ENCODE results near the gene ODAD4.

ODAD4 gene

DNA sequence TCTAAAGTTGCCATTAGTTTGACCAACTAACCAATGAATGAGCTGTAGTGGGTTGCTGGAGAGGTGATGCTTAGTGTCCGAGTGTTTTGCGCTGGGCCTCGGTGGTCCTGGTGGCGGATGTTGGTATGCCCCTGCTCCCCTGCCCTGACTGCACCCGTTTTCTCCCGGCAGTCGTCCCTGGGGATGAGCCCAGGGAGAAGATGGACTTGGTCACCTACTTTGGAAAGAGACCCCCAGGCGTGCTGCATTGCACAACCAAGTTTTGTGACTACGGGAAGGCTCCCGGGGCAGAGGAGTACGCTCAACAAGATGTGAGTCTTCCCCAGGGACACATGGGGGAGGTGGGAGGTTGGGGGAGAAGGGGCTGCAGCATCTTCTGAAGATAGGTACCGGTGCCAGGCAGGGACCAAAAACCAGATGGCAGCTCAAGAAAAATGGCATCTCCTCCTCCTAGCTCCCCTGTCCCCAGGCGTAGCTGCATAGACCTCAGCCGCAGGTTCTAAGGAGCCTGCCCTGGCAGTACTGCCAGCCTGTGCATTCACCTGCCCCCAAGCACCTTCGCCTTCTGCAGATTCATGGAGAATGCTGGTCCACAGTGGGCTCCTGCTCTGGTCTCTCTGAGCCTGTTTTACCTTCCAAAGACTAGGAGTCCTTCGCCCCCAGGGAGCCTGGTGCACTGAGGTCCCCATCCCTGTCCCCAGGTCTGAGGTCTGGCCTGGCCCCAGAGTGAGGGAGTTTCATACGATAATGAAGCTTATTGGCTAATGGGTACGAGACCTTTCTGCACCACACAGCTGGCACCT, 41.5 kb downstream of the ODAD4 start:
- no peak for DNase-seq (ENCODE audit: low spot score)

DNA sequence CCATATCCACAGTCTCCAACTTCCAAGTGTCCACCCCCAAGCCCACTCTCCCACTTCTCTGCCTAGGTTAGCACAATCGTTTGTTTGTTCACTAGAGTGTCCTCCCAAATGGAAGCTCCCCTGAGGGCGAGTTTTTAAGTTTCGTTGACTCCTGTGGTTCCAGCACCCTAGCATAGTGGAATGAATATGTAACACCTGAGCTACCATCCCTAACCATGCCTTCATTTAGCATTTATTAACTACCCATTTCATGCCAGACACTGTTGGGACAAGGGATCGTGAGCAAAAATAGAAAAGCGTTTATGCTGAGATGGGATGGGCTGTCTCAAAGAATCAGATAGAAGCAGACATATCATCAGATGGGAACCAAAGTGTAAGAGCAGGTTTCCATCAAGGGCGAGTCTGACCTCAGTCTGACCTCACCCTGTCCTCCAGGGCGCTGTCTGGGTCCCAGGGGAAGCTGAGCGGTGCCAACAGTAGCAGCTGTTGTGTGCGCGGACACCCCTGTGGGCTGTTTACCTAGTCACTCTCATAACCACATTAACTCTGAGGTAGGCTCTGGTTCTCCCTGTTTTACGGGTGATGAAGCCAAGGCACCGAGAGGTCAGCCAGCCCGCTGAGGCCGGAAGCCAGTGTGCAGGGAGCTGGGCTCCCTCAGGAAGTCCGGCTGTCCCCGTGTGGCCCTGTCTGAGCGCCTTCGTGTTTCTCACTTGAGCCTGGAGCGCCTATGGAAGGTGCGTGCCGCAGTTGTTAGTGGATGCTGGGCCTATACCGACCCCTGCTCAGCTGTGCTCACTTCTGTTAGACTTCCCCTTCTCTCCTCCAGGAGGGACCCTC, 42.4 kb downstream of the ODAD4 start:
- DNase-seq (ENCODE audit: low spot score) = no peak

DNA sequence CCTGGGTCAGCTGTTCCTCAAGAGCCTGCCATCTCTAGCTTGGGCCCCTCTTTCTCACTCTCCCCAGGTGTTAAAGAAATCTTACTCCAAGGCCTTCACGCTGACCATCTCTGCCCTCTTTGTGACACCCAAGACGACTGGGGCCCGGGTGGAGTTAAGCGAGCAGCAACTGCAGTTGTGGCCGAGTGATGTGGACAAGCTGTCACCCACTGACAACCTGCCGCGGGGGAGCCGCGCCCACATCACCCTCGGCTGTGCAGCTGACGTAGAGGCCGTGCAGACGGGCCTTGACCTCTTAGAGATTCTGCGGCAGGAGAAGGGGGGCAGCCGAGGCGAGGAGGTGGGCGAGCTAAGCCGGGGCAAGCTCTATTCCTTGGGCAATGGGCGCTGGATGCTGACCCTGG, 43.0 kb downstream of the ODAD4 start:
- no peak for DNase-seq (ENCODE audit: low spot score)

DNA sequence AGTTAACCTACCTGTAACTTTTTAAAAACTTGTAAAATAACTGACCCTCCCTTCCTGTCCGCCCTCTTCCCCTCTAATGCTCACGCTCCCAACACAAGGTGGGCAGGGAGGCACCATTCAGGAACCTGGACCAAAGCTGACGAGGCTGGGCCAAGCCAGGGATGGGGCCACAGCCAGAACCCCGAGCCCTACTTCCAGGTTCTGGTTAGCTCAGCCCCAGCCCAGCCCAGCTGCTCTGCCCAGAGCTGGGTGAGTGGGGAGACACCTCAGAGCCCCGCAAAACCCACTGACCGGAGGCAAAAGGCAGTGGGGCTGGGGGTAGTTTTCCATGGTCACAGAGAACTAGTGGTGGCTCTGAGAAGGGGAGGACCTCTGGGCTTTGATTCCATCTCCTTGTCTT, 43.6 kb downstream of the ODAD4 start:
- DNase-seq (ENCODE audit: low spot score) = no peak

DNA sequence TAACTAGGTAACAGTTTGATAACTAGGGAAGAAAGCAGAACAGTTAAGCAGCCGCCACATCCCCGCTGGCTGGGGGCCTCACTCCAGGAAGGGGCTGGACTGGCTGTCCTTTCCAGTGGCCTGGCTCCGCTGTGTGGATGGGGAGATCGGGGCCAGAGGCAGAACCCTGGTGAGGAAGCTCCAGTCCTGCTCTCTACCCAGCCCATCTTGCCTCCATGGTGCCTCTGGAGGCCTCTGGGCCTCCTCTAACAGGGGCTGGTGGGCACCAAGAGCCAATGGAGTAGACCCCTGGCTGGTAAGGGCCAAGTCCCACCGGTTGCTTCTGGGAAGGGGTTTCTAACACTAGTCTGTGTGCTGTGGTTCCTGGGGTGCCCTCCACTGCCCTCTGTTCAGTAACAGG, 44.2 kb downstream of the ODAD4 start:
- DNase-seq (ENCODE audit: low spot score) = no peak

DNA sequence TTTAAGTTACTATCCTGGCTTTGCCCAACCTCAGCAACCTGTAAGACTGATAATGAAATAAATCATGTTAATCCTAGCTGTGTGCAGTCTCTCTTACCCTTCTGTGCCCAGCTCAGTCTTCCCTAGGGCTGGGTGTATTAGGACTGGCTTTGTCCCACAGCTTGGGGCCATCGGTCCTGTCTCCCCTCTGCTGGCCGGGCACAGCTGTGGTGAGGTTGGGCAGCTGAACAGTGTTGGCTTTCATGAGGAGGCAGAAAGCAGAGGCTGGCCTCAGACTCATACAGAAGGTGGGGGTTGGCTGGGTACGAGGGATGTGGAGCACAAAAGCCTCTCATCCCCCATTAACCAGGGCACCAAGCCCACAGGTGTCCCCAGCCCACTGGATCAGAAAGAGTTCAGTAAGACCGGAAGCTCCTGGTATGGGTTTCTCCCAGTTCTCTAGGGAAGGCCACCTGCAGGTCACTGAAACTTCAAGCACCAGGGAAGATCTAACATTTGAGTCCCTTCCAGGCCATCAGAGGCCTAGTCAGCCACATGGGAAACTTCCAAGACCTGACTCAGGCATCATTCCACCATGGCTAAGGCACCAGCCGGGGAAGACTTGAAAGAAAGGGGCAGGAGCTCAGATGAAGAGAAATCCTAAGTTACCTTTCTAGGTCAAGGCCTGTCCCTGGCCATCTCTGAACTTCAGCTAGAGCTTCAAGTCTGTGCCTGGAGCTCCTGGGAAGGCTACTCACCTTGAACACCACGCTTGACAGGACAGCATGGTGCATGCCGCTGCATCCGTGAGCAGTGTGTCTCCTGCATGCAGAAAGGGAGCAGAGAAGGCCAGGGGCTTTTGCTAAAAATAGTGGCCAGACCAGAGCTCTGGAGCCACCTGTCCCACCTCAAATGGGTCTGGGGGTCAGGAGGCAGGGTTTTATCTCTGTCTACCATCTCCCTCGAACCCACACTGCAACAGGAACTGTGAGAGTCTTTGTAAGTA, 45.0 kb downstream of the ODAD4 start:
- no peak for DNase-seq (ENCODE audit: low spot score)

DNA sequence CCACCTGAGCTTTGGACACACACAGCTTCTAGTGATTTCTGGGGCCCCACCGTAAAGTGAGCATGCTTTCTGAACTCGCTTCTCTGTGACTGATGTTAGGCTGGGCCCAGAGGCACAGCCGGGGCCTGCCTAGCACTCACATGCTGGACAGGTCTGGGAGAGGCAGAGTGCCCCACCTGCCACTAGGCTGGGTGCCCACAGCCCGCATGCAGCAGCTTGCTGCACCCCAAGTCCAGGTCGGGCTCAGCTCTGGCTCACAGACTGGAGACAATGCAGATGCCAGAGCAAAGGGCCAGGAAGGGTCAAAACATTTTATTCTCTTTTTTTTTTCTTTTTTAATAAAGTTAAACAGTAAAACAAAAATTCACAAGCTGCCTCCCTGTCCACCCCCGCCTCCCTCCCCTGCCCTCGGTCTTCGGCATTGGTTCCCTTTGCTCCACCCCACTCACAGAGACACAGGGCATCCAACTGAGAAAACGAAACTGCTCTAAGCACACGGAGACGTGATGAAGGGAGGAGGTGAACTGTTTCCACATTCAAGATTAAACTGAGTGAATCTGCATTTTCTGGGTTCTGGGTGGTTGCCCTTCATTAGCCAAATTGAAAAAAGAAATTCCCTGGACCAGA, 45.8 kb downstream of the ODAD4 start:
- no peak for DNase-seq (ENCODE audit: low spot score)

DNA sequence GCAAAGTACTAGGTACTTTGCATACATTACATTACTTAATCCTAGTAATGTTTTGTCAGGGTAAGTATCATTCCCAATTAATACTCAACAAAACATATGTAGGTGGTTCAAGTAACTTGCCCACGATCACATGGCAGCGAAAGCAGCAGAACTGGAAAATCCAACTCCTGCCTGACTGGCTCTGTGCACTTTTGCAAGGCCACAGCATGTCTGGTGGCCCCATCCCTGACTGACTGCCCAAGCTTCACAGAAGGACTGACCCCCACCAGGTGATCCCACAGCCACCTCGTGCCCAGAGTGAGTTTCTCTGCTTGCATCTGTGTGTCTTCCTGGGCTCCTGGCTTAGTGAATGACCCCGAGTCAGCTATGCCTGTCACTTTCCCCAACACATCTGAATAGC, 47.6 kb downstream of the ODAD4 start:
- DNase-seq (ENCODE audit: low spot score) = no peak

DNA sequence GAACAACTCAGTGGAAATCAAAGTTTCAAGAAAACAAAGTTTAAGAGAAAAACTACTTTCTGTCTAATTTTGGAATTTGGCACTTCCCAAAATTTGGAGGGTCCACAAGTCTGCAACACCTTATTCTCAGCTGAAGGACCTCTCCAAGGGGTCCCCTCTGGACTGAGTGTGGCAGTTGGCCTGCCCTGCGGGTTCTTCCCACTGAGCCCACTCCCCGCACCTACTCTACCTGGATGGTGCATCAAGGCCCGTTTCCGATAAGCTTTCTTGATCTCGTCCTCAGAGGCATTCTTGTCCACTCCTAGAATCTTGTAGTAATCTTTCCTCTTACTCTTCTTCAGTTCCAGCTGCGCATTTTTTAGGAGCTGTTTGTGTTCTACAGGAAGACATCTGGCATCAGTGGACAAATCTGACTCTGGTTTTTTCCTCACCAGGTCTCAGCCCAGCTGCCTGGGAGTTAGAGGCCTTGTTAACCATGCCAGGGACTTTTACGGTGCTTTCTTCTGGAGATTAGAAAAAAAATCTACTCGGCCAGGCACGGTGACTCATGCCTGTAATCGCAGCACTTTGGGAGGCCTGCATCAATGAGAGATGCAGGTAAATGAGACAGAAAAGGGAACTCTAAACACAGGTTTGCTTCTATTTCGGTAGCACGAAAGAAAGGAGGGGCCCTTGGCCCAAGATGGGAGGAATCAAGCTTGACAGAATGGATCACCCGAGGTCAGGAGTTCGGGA, 51.8 kb downstream of the ODAD4 start:
- no peak for DNase-seq (ENCODE audit: low spot score)

DNA sequence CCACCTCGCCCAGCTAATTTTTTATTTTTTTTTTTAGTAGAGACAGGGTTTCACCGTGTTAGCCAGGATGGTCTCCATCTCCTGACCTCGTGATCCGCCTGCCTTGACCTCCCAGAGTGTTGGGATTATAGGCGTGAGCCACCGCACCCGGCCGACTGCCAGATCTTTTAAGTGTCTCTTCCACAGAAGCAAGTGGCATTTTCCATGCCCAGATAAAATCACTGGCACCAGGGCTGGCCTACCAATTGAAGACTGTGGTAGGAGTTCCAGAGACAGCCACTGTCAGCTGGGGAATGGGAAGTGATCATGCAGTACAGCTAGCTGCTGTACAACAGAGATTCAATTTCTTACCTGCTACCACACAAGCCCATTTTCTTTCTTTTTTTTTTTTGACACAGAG, 54.0 kb downstream of the ODAD4 start:
- DNase-seq (ENCODE audit: low spot score) = no peak

DNA sequence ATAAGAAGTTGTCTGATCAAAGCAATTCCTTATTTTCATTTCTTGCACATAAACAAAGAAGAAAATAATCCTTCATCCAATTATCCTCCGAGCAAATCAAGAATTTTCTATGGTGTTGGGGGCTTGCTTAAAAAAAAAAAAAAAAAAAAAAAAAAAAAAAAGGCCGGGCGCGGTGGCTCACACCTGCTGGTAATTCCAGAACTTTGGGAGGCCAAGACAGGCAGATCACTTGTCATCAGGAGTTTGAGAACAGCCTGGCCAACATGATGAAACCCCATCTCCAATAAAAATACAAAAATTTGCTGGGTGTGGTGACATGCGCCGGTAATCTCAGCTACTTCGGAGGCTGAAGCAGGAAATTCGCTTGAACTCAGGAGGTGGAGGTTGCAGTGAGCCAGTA, 55.5 kb downstream of the ODAD4 start:
- no peak for DNase-seq (ENCODE audit: low spot score)

DNA sequence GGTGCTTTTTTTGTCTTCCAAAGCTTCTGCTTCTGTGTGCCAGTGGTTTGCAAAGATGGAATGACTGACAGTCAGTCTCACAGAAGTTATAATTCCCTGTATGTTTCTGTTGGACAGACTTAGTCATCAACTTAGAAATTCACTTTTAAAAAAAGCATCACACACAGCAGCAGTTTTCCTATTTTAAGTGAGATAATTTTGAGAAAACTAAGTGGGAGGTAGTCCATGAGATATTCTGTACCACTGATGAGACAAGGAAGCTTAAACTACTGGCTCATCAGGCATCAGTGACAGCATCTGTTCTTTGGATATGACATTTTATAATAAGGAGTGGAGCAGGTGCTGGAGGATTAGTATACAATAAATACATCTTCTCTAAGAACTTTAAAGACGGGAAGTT, 56.2 kb downstream of the ODAD4 start:
- DNase-seq (ENCODE audit: low spot score) = no peak

DNA sequence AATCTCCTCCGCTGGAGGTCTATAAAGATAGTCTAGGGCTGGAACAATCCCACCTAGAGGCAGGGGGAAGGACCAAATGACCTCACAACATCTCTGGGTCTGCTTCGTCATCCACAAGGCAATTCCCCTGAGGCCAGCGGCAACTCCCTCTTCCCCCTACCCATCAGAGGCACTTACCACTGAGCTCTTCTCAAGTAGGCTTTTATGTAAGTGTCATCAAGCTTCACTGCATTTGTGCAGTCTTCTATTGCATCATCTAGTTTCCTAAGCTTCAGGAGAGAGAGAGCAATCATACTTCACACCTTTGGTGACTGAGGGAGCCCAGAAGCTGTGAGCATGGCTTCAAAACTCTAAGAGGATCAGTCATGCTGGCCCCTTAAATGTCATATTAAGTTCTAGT, 57.2 kb downstream of the ODAD4 start:
- DNase-seq (ENCODE audit: low spot score) = no peak

DNA sequence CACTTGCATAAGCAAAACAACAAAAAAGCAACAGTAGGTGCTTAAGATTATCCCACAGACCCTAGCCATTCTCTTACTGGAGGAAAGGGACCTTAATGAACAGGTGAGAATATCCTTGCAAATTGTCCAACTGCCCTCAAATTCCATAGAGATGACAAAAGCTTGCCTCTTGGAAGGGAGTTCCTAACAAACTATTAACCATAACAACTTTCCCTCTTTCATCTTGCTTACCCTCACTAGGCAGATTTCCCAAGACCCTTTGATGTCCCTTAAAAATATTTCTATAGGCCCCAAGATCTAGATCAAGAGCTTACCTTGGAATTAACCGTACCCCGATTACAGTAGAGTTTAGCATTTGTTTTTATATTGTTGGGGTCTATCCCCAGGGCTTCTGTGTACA, 58.0 kb downstream of the ODAD4 start:
- DNase-seq (ENCODE audit: low spot score) = no peak

DNA sequence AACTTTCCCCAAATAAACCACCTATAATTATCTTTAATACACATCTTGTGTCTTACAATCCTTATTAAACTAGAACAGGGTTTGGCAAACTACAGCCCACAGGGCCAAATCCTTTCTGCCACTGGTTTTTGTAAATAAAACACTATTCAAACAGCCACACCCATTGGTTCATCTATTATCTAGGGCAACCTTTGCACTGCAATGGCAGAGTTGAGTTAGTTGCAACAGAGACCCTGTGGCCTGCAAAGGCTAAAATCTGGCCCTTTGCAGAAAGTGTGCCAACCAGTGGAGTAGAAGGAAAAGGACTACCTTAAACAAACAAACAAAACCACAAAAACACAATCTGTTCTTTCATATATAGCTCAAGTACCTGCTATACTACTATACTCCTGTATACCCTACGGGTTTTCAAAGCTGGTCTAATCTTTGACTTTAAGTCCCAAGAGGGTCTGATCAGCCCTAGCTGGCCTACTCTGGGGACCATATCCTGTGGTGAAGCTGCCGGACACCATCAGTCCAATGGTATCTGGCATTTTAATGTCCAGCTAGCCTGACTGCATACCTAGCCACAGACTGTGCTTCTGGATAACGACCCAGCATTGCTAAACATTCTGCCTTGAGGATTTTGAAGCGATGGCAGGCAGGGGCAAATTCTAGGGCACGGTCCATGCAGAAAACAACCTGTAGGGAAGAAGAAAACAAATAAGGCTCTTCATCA, 59.4 kb downstream of the ODAD4 start:
- DNase-seq (ENCODE audit: low spot score) = no peak

DNA sequence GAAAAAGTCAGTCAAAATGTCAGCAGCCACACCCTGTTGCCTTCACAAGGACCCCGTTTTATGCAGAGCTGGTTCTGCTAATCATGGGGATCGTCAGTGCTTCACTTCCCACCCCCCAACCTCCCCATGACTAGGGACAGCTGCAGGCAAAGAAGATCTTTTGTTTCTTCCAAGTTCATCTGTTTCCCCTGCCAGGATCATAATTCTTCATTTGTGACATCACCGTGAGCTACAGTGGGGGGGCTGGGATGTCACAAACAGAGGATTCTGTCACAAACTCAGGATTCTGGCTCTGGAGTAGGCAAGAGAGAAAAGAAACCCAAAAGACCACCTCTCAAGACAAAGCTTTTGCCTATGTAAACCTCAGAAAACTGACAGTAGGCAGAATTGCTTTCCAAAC, 62.2 kb downstream of the ODAD4 start:
- no peak for DNase-seq (ENCODE audit: low spot score)

DNA sequence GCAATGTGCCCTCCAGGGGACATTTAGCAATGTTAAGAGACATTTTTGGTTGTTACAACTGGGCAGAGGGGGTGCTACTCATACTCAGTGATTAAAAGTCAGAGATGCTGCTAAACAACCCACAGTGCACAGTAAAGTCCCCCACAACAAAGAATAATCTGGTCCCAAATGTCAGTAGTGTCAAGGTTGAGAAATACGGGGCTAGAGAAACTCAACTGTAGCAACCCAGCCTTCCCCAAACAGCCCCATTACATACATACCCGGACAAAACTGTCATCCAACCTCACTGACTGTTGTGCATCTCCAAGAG, 66.4 kb downstream of the ODAD4 start:
- no peak for DNase-seq (ENCODE audit: low spot score)

DNA sequence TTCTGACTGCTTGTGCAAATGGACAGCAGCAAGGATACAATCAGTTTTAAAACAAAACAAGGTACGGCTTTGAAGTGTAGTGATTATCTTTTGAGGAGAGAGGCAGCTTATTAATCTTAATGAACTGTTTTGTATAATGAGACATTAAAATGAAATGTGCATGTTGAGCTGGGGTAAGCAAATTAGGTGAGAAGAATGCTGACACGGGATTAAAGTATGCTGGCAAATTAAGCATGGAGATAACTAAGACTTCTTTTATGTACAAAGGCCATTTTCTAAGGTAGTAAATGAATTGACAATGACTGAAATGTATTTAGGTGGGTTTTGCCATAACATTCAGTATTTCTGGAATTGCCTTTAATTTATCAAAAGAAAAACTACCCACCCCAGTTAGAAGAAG, 68.1 kb downstream of the ODAD4 start:
- no peak for DNase-seq (ENCODE audit: low spot score)

DNA sequence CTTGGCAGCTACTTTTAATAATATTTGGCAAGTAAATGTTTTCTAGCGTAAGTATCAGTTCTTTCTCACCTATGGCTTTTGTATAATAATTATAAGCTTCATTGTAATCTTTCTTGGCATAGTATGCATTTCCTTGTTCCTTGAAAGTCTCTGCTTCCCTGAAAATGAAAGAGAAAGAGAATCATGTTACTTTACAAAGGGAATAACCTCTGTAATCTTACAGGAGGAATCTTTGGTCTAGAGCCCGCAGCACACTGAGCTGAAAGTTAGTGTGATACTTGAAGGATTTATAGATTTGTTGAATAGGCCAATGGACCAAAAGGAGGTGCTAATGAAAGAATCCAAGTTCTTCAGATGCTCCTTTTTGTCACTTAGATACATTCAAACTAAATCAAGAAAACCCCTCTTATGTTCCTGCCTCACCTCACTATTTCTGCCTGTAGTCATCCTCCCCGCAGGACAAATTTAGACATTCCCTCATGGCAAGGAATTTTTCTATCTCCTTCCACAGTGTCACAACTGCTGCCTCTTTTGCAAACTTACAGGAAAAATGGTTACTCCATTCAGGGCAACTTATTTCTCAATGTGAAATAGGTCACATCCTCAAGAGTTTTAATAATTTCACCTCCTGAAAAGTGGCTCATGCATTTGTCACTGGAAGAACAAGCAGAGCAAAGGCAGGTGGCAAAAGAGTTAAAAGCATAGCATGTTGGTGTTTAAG, 70.2 kb downstream of the ODAD4 start:
- DNase-seq (ENCODE audit: low spot score) = no peak

DNA sequence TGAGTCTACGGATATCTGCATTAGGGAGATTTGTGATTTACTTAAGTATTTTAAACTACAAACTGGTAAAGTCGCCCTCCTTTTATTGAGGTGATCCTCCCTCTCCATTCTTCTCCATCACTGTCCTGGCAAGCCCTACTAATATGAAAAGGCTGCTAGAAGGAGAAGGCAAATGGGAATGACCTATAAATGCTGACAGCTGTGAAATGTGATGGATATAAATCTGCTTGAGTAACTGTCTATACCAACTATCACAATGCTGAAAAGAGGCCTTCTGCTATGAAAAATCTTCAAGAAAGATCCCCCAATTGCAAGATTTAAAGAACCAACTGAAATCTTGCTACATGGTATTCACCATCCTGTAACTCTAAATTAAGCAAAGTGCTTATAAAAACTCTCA, 71.3 kb downstream of the ODAD4 start:
- DNase-seq (ENCODE audit: low spot score) = no peak

Measured in hepatic stellate cell (primary cell).